GM18526 (cell line): ENCODE data around the gene SUGP2.

Experiments
- POLR2A ChIP-seq: IDR thresholded peaks from 3 replicates; pipeline ENCODE4 v1.6.1; 2011; ENCODE audit not compliant: insufficient read length; ENCODE audit errors: extremely low read depth

SUGP2 gene

GRCh38 chr19:19025861-19026260 lies 7.5 kb downstream of the SUGP2 start:
- TF ChIP-seq POLR2A = no peak

- no peak for TF ChIP-seq POLR2A
These were observed 10.8 kb downstream of the SUGP2 start for GRCh38 chr19:19022380-19022961.

- TF ChIP-seq POLR2A = no peak
These were observed 12.2 kb downstream of the SUGP2 start for GRCh38 chr19:19021115-19021514.

GRCh38 chr19:19010551-19010950 lies 22.8 kb downstream of the SUGP2 start:
- no peak for TF ChIP-seq POLR2A

GRCh38 chr19:19009951-19010350 lies 23.4 kb downstream of the SUGP2 start:
- TF ChIP-seq POLR2A = no peak

- no peak for TF ChIP-seq POLR2A
These were observed 27.1 kb downstream of the SUGP2 start for GRCh38 chr19:19006213-19006612.

GRCh38 chr19:19004144-19004543 lies 29.2 kb downstream of the SUGP2 start:
- no peak for TF ChIP-seq POLR2A

- TF ChIP-seq POLR2A = no peak
These were observed 33.3 kb downstream of the SUGP2 start for GRCh38 chr19:18999896-19000620.

GRCh38 chr19:18999016-18999758 lies 34.1 kb downstream of the SUGP2 start:
- TF ChIP-seq POLR2A = no peak

GRCh38 chr19:18998276-18998675 lies 35.0 kb downstream of the SUGP2 start:
- no peak for TF ChIP-seq POLR2A

- TF ChIP-seq POLR2A = no peak
These were observed 36.4 kb downstream of the SUGP2 start for GRCh38 chr19:18996796-18997394.

- TF ChIP-seq POLR2A = no peak
These were observed 37.0 kb downstream of the SUGP2 start for GRCh38 chr19:18996351-18996750.

GRCh38 chr19:18995804-18996241 lies 37.5 kb downstream of the SUGP2 start:
- no peak for TF ChIP-seq POLR2A

GRCh38 chr19:18993115-18993514 lies 40.2 kb downstream of the SUGP2 start:
- TF ChIP-seq POLR2A = no peak

- TF ChIP-seq POLR2A = no peak
These were observed 40.6 kb downstream of the SUGP2 start for GRCh38 chr19:18992696-18993095.

- TF ChIP-seq POLR2A = no peak
These were observed 41.8 kb downstream of the SUGP2 start for GRCh38 chr19:18991468-18991867.
